Stimulated activated CD8-positive, alpha-beta memory T cell treated with anti-CD3 and anti-CD28 coated beads, Interleukin-15, amount 100 ng/mL, for 1 hour (primary cell): Measurements from ENCODE around the gene ITGAL.

Source experiments
- DNase-seq: peaks from one replicate; pipeline ENCODE4 v3.0.0-alpha.2; 2020; ENCODE audit warnings: low read depth

ITGAL gene

GRCh38 chr16:30567160-30567990 lies 94.8 kb downstream of the ITGAL start:
- DNase-seq: no peak

GRCh38 chr16:30567991-30568638 lies 95.6 kb downstream of the ITGAL start:
- DNase-seq: no peak

- DNase-seq: no peak
Observed at GRCh38 chr16:30569281-30569680, 96.7 kb downstream of the ITGAL start.

- DNase-seq: no peak
Observed at GRCh38 chr16:30569746-30570635, 97.4 kb downstream of the ITGAL start.

- no peak for DNase-seq
Observed at GRCh38 chr16:30570636-30571444, 98.3 kb downstream of the ITGAL start.

GRCh38 chr16:30571445-30572322 lies 99.1 kb downstream of the ITGAL start, which contains the start of gene ZNF688:
Gene ZNF688, minus strand, starts transcription at chr16:30571714. Its CDS starts 85 bp downstream, at chr16:30571629.
- DNase-seq: peak; percentile 87
